ENCODE data around the gene RFTN1.

Gene RFTN1

DNA sequence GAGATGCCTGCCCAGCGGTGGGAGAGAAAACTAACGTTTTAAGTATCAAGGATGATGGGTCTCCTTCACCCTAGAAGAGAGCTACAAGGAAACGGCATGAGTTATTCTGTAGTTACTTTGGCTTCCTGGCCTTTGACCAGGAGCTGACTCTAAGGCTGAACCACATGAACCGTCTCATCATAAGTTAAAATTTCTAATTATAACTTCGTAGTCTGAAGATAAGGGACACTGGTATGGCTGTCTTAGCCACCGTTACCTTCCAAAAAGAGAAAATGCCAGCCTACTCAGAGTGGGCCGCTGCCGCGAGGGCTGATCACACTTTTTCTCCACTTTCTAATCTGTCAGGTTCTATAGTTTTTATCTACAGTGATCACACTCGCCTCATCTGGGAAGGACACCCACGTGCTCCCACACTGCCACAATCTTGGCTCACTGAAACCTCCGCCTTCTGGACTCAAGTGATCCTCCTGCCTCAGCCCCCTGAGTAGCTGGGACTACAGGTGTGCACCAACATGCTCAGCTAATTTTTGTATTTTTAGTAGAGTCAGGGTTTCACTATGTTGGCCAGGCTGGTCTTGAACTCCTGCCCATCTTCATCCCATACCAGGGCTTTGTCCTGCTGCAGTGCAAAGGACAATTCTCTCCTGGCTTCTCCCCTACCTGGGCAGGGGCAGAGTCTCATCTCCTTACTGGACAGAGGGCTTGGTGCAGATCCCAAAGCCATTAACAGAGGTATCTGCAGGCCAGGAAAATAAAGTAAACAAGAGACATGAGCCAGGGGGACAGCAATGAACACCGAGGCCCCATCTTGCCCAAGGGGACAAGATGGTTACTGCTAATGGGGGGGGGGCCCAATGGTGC is 73.4 kb downstream of the RFTN1 start:
- DNase-seq (ENCODE audit: low read depth in 2 of 3, low spot score in 1 of 3), result no peak

DNA sequence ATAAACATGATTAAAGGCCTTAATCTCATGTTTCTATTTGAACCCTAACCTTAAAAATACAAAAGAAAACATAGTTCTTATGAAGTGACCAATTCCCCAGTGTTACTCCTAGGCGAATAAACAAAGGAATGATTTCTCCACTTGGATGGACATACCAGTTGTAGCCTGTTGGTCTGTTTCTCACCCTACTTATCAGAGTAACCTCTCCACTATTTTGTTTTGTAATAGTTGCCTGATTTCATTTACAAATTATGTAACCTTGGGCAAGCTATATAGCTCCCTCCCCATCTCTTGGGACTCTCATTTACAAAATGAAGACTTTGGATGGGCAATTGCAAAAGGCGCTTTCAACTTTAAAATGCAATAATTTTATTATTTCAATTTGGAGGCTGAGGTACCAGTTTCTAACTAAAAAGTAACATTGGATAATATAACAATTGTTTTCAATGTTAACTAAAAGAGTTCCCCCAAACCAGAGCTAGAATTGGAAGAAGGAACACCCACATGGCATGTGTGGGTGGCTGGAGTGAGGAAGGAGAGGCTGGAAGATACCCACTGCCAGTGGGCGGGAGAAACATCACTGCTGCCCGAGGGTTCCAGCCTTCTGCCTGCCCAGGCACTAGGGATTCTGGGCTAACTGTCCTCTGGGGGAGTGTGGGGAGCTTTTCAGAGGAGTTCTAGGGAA is 74.2 kb downstream of the RFTN1 start:
- no peak for DNase-seq (ENCODE audit: low read depth in 2 of 3, low spot score in 1 of 3)

DNA sequence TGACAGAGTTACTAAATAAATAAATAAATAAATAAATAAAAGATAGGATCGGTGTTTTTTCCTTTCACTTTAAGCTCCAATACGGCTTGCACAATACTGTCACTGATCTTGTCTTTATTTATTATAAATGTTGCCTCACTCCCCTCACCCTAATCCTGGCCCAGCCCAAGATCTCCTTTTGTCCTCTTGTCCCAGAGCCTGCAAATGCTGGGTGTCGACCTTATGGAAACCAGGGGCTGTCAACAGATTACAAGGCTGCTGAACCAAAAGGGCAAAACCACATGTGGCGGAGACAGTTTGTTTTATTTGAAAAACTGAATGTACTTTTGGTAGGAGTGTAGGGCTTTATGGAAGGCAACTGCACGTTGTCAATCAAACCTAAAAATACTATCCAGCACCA is 75.9 kb downstream of the RFTN1 start:
- DNase-seq (ENCODE audit: low read depth in 2 of 3, low spot score in 1 of 3), result no peak

- no peak for DNase-seq (ENCODE audit: low read depth in 2 of 3, low spot score in 1 of 3)
These were observed 79.8 kb downstream of the RFTN1 start for GRCh38 chr3:16433701-16434151.

DNA sequence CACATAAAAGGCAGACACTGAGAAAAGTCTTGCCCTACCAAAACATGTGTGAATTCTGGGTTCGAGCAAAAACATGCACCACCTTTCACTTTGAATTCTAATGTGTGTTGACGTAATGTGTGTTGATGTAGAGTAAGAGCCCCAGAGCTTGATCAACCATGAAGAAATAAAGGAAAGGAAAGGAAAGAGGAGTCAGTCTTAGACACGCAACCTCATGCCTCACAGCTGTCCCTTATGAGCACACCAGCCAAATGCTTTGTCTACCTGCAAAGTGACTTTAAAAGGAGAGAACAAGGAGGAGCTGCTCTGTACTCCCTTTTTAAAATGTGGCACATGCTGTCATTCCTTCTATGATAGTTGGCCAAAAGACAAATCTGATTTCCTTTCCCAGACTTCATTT is 80.8 kb downstream of the RFTN1 start:
- DNase-seq (ENCODE audit: low read depth in 2 of 3, low spot score in 1 of 3), result no peak

- DNase-seq (ENCODE audit: low read depth in 2 of 3, low spot score in 1 of 3), result no peak
These were observed 82.5 kb downstream of the RFTN1 start for GRCh38 chr3:16430717-16431630.

GRCh38 chr3:16429086-16429485 is 84.4 kb downstream of the RFTN1 start:
- no peak for DNase-seq (ENCODE audit: low read depth in 2 of 3, low spot score in 1 of 3)

- no peak for DNase-seq (ENCODE audit: low read depth in 2 of 3, low spot score in 1 of 3)
These were observed 84.9 kb downstream of the RFTN1 start for GRCh38 chr3:16428612-16429011.

- DNase-seq (ENCODE audit: low read depth in 2 of 3, low spot score in 1 of 3), result no peak
These were observed 86.2 kb downstream of the RFTN1 start for GRCh38 chr3:16427103-16427965.

DNA sequence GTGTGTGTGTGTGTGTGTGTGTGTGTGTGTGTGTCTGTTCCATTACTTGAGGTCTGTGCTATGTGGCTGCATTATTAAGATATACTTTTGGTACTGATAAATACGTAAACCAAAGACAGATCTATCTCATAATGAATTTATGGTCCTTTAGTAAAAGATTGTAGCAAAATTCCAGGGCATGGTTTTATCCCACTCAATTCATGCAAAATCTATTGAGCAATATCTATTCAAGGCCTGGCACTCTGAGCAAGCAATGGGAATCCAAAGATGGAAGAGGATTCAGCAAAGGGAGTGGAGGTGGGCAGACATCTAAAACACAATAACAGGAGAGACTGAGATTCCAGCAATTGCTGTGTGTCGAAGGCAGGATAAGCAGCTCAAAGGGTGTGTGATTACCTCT is 86.8 kb downstream of the RFTN1 start:
- no peak for DNase-seq (ENCODE audit: low read depth in 2 of 3, low spot score in 1 of 3)

- DNase-seq (ENCODE audit: low read depth in 2 of 3, low spot score in 1 of 3), result no peak
These were observed 87.5 kb downstream of the RFTN1 start for GRCh38 chr3:16426029-16426400.

DNA sequence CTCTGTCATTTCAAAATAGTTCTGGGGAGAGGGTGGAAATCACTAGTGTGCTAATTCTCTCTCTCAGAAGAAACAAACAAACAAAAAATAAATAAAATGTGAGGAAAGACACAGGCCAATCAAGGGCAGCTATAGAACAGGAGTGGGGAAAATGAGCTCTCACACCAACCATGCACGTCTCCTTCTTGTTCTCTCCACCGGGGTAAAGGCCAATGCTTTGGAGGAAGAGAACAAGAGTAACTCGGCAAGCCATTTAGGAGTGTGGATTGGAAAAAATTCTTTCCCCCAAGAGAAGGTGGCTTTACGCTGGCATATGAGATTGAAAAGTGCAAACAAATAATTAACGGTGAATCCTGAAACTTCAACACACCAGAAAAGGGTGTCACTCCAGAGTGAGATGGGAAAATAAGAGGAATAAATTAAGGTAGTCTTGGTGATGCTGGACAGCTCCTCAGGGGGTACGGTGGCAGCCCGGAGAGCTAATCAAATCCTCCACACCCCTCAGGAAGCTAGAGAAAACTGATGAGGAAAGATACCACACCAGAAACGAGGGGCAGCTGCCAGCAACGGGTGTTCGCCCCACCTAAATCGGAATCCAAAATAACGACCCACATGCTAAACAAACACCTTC is 88.0 kb downstream of the RFTN1 start:
- no peak for DNase-seq (ENCODE audit: low read depth in 2 of 3, low spot score in 1 of 3)

GRCh38 chr3:16423947-16424673 is 89.4 kb downstream of the RFTN1 start:
- no peak for DNase-seq (ENCODE audit: low read depth in 2 of 3, low spot score in 1 of 3)

- DNase-seq (ENCODE audit: low read depth in 2 of 3, low spot score in 1 of 3), result no peak
These were observed 90.2 kb downstream of the RFTN1 start for GRCh38 chr3:16423298-16423697.

GRCh38 chr3:16419640-16420241 is 93.8 kb downstream of the RFTN1 start:
- DNase-seq (ENCODE audit: low read depth in 2 of 3, low spot score in 1 of 3), result no peak

- DNase-seq (ENCODE audit: low read depth in 2 of 3, low spot score in 1 of 3), result no peak
These were observed 95.4 kb downstream of the RFTN1 start for GRCh38 chr3:16417945-16418739.

DNA sequence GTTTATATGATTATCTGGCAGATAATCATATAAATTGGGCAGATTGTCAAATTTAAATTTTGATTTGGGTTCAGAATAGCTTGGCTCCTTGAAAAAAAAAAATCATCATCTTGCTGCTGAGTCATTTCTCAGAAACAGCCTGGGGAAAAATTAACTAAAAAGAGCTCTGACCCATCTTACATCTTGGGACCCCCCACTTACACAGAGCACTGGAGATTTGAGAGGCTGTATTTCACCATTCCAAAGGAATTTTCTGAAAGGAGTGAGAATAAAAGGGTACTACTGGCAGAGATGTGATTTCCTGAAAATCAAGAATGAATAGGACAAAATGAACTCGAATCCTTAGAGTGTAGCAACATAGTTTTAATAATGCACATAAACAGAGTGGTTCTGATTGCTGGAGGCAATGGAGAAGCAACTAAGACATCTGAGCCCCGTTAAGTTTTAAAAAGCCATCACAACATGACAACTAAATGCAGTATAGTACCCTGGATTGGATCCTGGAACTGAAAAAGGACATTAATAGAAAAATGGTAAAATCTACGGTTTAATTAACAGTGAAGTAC is 97.5 kb downstream of the RFTN1 start:
- no peak for DNase-seq (ENCODE audit: low read depth in 2 of 3, low spot score in 1 of 3)

DNA sequence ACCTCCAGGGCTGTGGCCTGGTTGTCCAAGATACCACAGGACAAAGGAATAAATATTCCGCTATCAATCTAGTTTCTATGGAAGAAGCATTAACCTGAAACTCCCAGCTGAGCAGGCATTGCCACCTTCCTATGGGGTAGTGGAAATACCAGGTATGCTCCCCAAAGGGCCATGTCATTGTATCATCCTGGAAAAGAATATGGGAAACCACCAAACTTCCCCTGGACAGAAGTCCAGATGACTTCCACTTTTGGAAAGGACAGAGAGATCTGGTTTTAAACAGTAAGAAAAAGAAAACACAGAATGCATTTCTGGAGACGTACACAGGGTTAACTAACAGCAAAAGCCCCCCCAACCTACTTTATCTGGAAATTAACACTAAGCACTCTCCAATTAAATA is 100.2 kb downstream of the RFTN1 start:
- DNase-seq (ENCODE audit: low read depth in 2 of 3, low spot score in 1 of 3), result no peak
